Measurements from ENCODE around the gene DACH1. TPM values are rescaled to one million over a fixed set of nuclear protein-coding genes. Genes with fewer than 3 reads are reported as not detected.

DACH1 gene
- total RNA-seq, 4 donors from 2014 or later: 2.2 to 5.9 (median 2.8) TPM

- DNase-seq (ENCODE audit: low spot score in 2 of 2): no peak
- Histone ChIP-seq H3K36me3 (no peaks in the 10 kb centered on the region), H3K9me3 (no peaks in the 10 kb centered on the region), H3K4me1 (no peaks in the 10 kb centered on the region), H3K4me3 (no peak overlapping the region), H3K27ac (no peak overlapping the region), H3K27me3 (no peaks in the 10 kb centered on the region)
- TF ChIP-seq POLR2A (IDR thresholded peaks at IDR 0.05) (no peak), CTCF (IDR thresholded peaks at IDR 0.05) (no peak), EP300 (IDR thresholded peaks at IDR 0.05) (no peak)
- 86 to 89% methylated on average over 1 of the region's 1 CpG for WGBS, 2 donors
Measured at GRCh38 chr13:71727662-71728061, 139.3 kb downstream of the DACH1 start.

- Histone ChIP-seq H3K9me3 (no peaks in the 10 kb centered on the region), H3K4me3 (no peak overlapping the region), H3K36me3 (no peaks in the 10 kb centered on the region), H3K4me1 (no peaks in the 10 kb centered on the region), H3K27me3 (no peaks in the 10 kb centered on the region), H3K27ac (no peak overlapping the region)
- TF ChIP-seq EP300 (IDR thresholded peaks at IDR 0.05) (no peak), POLR2A (IDR thresholded peaks at IDR 0.05) (no peak), CTCF (IDR thresholded peaks at IDR 0.05) (no peak)
- DNase-seq (ENCODE audit: low spot score in 2 of 2): no peak
- 94 to 97% methylated on average over 2 of the region's 2 CpGs for WGBS, 2 donors
Measured at GRCh38 chr13:71727042-71727441, 140.0 kb downstream of the DACH1 start.

- no peaks in the 10 kb centered on the region for H3K27me3 ChIP-seq
- H3K27ac ChIP-seq: no peak overlapping the region
- 83 to 89% methylated on average over 3 of the region's 3 CpGs for WGBS, 2 donors
- H3K36me3 ChIP-seq: no peaks in the 10 kb centered on the region
- TF ChIP-seq POLR2A (IDR thresholded peaks at IDR 0.05) (no peak), EP300 (IDR thresholded peaks at IDR 0.05) (no peak), CTCF (IDR thresholded peaks at IDR 0.05) (no peak)
- DNase-seq (ENCODE audit: low spot score in 2 of 2): no peak
- no peaks in the 10 kb centered on the region for H3K4me1 ChIP-seq
- H3K9me3 ChIP-seq: no peaks in the 10 kb centered on the region
- no peak overlapping the region for H3K4me3 ChIP-seq
Measured at GRCh38 chr13:71722206-71722605, 144.8 kb downstream of the DACH1 start.

- WGBS, 2 donors: 100% methylated on average over 1 of the region's 1 CpG
- H3K4me1 ChIP-seq: no peaks in the 10 kb centered on the region
- no peak overlapping the region for H3K27ac ChIP-seq
- H3K4me3 ChIP-seq: no peak overlapping the region
- no peaks in the 10 kb centered on the region for H3K27me3 ChIP-seq
- no peak for TF ChIP-seq POLR2A (IDR thresholded peaks at IDR 0.05)
- TF ChIP-seq EP300 (IDR thresholded peaks at IDR 0.05): no peak
- no peak for TF ChIP-seq CTCF (IDR thresholded peaks at IDR 0.05)
- H3K9me3 ChIP-seq: no peaks in the 10 kb centered on the region
- H3K36me3 ChIP-seq: no peaks in the 10 kb centered on the region
- DNase-seq (ENCODE audit: low spot score in 2 of 2): no peak
Measured at GRCh38 chr13:71721104-71721503, 145.9 kb downstream of the DACH1 start.

GRCh38 chr13:71718931-71719330 is 148.1 kb downstream of the DACH1 start:
- no peak for DNase-seq (ENCODE audit: low spot score in 2 of 2)
- 59 to 69% methylated on average over 1 of the region's 1 CpG for WGBS, 2 donors
- H3K27me3 ChIP-seq: no peaks in the 10 kb centered on the region
- H3K27ac ChIP-seq: no peak overlapping the region
- H3K4me1 ChIP-seq: no peaks in the 10 kb centered on the region
- no peak overlapping the region for H3K4me3 ChIP-seq
- H3K9me3 ChIP-seq: no peaks in the 10 kb centered on the region
- TF ChIP-seq EP300 (IDR thresholded peaks at IDR 0.05): no peak
- TF ChIP-seq CTCF (IDR thresholded peaks at IDR 0.05): no peak
- TF ChIP-seq POLR2A (IDR thresholded peaks at IDR 0.05): no peak
- no peaks in the 10 kb centered on the region for H3K36me3 ChIP-seq

Measured in tibial nerve (tissue), 4 donors.